Parathyroid adenoma (tissue), 2 donors: ENCODE measurements around the gene BEGAIN.

ENCODE experiments used
- H2AFZ ChIP-seq: fragments of 300-600 bp; sonication (generic); one replicate; pipeline ENCODE4 v1.7.0; 2017; ENCODE audit warnings: antibody characterized with exemption, mild to moderate bottlenecking
- H3K27ac ChIP-seq: fragments of 300-600 bp; sonication (generic); one replicate; pipeline ENCODE4 v1.7.0; 2017
- H3K27me3 ChIP-seq: fragments of 300-600 bp; sonication (generic); one replicate; pipeline ENCODE4 v1.7.0; 2017; ENCODE audit warnings: low read length; ENCODE audit not compliant: control insufficient read depth, insufficient read depth
- H3K36me3 ChIP-seq: fragments of 300-600 bp; sonication (generic); one replicate; pipeline ENCODE4 v1.7.0; 2017; ENCODE audit warnings: low read length; ENCODE audit not compliant: control insufficient read depth, insufficient read depth
- H3K4me1 ChIP-seq: fragments of 300-600 bp; sonication (generic); one replicate; pipeline ENCODE4 v1.7.0; 2017; ENCODE audit warnings: control low read depth
- H3K4me2 ChIP-seq: fragments of 300-600 bp; sonication (generic); one replicate; pipeline ENCODE4 v1.7.0; 2017; ENCODE audit warnings: low read length
- H3K4me3 ChIP-seq: fragments of 300-600 bp; sonication (generic); one replicate; pipeline ENCODE4 v1.7.0; 2017; ENCODE audit warnings: low read depth, low read length
- H3K79me2 ChIP-seq: fragments of 300-600 bp; sonication (generic); one replicate; pipeline ENCODE4 v1.7.0; 2017; ENCODE audit warnings: control low read depth
- H3K9ac ChIP-seq: fragments of 300-600 bp; sonication (generic); one replicate; pipeline ENCODE4 v1.7.0; 2017; ENCODE audit warnings: mild to moderate bottlenecking
- H3K9me3 ChIP-seq: fragments of 300-600 bp; sonication (generic); one replicate; pipeline ENCODE4 v1.7.0; 2017; ENCODE audit warnings: low read length; ENCODE audit not compliant: control insufficient read depth
- TF ChIP-seq, protein P1 (sequence below): fragments of 300-600 bp; sonication (generic); IDR thresholded peaks from one replicate; pipeline ENCODE4 v1.7.0; 2017; ENCODE audit warnings: antibody characterized with exemption, mild to moderate bottlenecking
- donor health status: primary hyperparathyroidism.

BEGAIN gene

DNA sequence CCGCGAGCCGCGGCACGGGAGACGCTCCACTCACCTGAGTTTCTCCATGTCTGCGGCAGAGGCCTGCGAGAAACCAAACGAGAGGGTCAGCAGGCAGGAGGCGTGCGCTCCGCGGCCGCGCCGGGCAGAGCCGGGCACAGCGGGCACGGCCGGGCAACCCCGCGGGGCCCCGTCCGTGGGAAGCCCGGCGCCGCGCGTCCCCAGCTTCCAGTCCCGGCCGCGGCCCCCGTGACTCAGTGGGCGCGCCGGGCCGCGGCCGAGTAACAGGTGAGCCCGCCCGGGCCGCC is 19.4 kb downstream of the BEGAIN start:
- H3K4me3 ChIP-seq = peak overlapping the region; percentile 74

DNA sequence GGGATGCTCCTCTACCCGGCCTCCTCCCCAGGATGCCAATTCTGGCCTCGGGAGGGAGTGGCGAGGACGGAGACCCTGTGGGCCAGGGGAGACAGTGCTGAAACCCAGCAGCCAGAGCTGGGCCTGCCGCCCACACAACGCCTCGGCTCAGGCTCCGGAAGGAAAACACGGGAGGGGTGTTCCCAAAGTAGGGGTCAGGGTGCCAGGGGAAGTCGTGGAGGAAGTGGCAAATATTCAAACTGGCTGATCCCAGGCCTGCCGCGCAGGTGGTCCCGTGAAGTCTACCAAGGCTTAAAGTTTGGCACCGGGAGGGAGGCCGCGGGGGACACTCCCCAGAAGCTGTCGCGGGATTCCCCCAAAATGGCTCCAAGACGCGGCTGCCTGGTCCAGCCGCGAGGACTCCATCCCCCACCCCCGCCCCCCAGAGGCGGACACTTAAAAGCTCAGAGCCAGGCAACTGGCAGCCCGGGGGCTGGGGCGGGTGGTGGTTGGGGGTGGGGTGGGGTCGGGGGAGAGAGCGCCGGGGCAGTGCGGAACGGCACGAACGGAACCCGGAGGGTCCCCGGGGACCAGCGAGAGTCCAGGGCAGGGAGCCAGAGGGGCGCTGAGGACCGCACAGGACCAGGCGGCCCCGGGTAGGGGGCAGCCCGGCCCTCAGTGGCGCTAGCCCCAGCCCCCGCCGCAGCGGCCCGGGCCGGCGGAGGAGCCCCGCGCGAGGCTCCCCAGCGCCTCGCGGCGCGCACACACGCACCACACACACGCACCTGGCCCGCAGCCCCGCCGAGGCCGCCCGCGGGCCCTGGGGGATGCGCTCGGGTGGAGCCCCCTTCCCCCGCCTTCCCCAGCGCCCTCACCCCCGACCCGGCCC is 20.0 kb downstream of the BEGAIN start:
- no peaks in the 10 kb centered on the region for H3K27me3 ChIP-seq
- H3K4me3 ChIP-seq = peak overlapping the region; percentile 41
- H3K9me3 ChIP-seq = no peaks in the 10 kb centered on the region
- H3K9ac ChIP-seq = peak overlapping the region; percentile 31
- H3K4me2 ChIP-seq = peak overlapping the region; percentile 68
- H3K79me2 ChIP-seq = peaks cover 11% of the 10 kb centered on the region
- peak overlapping the region; percentile 43 for H3K27ac ChIP-seq
- no peaks in the 10 kb centered on the region for H3K36me3 ChIP-seq
- H2AFZ ChIP-seq = peak overlapping the region; percentile 72
- TF ChIP-seq, protein P1, sequence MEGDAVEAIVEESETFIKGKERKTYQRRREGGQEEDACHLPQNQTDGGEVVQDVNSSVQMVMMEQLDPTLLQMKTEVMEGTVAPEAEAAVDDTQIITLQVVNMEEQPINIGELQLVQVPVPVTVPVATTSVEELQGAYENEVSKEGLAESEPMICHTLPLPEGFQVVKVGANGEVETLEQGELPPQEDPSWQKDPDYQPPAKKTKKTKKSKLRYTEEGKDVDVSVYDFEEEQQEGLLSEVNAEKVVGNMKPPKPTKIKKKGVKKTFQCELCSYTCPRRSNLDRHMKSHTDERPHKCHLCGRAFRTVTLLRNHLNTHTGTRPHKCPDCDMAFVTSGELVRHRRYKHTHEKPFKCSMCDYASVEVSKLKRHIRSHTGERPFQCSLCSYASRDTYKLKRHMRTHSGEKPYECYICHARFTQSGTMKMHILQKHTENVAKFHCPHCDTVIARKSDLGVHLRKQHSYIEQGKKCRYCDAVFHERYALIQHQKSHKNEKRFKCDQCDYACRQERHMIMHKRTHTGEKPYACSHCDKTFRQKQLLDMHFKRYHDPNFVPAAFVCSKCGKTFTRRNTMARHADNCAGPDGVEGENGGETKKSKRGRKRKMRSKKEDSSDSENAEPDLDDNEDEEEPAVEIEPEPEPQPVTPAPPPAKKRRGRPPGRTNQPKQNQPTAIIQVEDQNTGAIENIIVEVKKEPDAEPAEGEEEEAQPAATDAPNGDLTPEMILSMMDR = no peak
- peaks cover 5% of the 10 kb centered on the region for H3K4me1 ChIP-seq

More for the DNA sequence above, 19.4 kb downstream of the BEGAIN start:
- Histone ChIP-seq H3K9me3 (no peaks in the 10 kb centered on the region), H3K4me1 (peaks cover 5% of the 10 kb centered on the region), H3K27me3 (no peaks in the 10 kb centered on the region), H2AFZ (peak overlapping the region; percentile 79), H3K9ac (no peak overlapping the region), H3K36me3 (no peaks in the 10 kb centered on the region), H3K79me2 (peaks cover 9% of the 10 kb centered on the region), H3K4me2 (peak overlapping the region; percentile 91), H3K27ac (no peak overlapping the region)
- TF ChIP-seq, protein P1 = no peak

DNA sequence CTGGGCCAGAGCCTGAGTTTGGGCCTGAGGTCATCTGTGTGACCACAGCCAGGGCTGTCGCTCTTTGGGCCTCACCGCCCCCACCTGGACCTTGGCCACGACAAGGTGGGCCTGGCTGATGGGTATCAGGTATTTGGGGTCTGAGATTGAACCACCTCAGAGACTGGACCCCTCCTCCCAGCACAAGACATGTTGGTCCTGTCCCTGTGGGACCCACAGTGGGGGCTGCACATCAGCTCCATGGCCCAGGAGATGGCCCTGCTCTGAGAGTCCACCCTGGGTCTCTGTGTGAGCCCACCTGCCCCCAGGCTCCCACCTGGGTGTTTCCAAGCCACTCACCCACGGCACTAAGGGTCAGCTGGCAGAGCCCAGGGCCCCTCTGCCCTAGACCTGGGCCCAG is 20.6 kb downstream of the BEGAIN start:
- peak overlapping the region; percentile 54 for H3K4me2 ChIP-seq
- H3K36me3 ChIP-seq = no peaks in the 10 kb centered on the region
- H3K9ac ChIP-seq = peak overlapping the region; percentile 31
- H2AFZ ChIP-seq = peak overlapping the region; percentile 65
- TF ChIP-seq, protein P1 = no peak
- no peaks in the 10 kb centered on the region for H3K9me3 ChIP-seq
- H3K79me2 ChIP-seq = peaks cover 11% of the 10 kb centered on the region
- H3K27me3 ChIP-seq = no peaks in the 10 kb centered on the region
- peak overlapping the region; percentile 43 for H3K27ac ChIP-seq
- peak overlapping the region; percentile 41 for H3K4me3 ChIP-seq
- peaks cover 5% of the 10 kb centered on the region for H3K4me1 ChIP-seq

DNA sequence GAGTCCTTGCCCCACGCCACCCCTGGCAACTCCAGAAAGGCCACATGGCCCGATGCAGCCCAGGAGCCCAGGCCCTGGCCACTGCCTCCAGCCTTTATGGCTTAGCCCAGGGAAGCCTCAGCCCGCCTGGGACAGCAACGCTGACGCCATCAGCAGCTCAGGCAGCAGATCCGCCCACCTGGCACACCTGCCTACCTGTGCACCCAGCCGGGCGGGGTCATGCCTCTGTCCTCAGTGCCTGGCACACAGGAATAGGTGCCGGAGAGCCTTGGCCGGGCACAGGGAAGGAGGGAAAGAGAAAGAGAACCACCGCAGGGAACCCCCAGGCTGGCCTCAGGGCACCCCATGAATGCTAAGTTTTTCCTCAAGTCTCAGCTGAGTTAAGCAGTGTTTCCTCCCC is 21.1 kb downstream of the BEGAIN start:
- no peaks in the 10 kb centered on the region for H3K36me3 ChIP-seq
- H3K9ac ChIP-seq = no peak overlapping the region
- peak overlapping the region; percentile 54 for H3K4me2 ChIP-seq
- no peaks in the 10 kb centered on the region for H3K9me3 ChIP-seq
- H3K4me1 ChIP-seq = peaks cover 5% of the 10 kb centered on the region
- TF ChIP-seq, protein P1 = no peak
- H3K4me3 ChIP-seq = peak overlapping the region; percentile 41
- H2AFZ ChIP-seq = peak overlapping the region; percentile 30
- peak overlapping the region; percentile 43 for H3K27ac ChIP-seq
- H3K27me3 ChIP-seq = no peaks in the 10 kb centered on the region
- peaks cover 11% of the 10 kb centered on the region for H3K79me2 ChIP-seq

DNA sequence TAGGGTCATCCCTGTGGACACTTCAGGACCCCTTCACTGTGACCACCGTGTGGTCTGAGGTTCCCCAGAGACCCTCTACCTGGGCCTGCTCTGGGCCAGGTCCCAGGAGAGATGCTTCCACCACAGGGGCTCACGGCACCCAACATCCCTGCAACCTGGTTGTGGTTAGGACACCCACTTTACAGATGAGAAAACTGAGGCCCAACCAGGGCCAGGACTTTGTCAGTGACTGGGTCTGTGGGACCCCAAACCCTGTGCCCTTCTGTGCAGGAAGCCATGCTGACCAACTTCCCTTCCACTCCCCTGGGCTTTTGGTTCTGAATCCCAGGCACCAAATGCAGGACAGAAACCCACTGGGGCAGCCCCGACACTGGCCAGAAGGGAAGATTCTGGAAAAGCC is 21.6 kb downstream of the BEGAIN start:
- H3K36me3 ChIP-seq = no peaks in the 10 kb centered on the region
- no peaks in the 10 kb centered on the region for H3K27me3 ChIP-seq
- peaks cover 5% of the 10 kb centered on the region for H3K4me1 ChIP-seq
- TF ChIP-seq, protein P1 = no peak
- H3K9ac ChIP-seq = no peak overlapping the region
- H3K4me3 ChIP-seq = peak overlapping the region; percentile 41
- peaks cover 11% of the 10 kb centered on the region for H3K79me2 ChIP-seq
- H2AFZ ChIP-seq = no peak overlapping the region
- peak overlapping the region; percentile 54 for H3K4me2 ChIP-seq
- H3K27ac ChIP-seq = no peak overlapping the region
- no peaks in the 10 kb centered on the region for H3K9me3 ChIP-seq
